ENCODE measurements around the gene ACAP2. TPM values are rescaled to one million over a fixed set of nuclear protein-coding genes. Genes with fewer than 3 reads are reported as not detected.

The ACAP2 gene
- total and polyA plus RNA-seq, 3 donors from 2014 or later, result 31.6 to 78.2 (median 72.3) TPM

- Histone ChIP-seq H3K4me3 (no peak overlapping the region), H3K27me3 (no peaks in the 10 kb centered on the region), H3K9me3 (no peaks in the 10 kb centered on the region), H3K27ac (no peak overlapping the region), H3K4me1 (no peaks in the 10 kb centered on the region), H3K36me3 (ENCODE audit: low read depth, missing control alignments) (no peaks in the 10 kb centered on the region)
- intact Hi-C loops (cut with DNase I; ENCODE audit: low total_unique reads), result no loop called here
- 43 to 51% methylated on average over 5 of the region's 5 CpGs for WGBS, 2 donors
- peak; percentile 32 for DNase-seq
- no peak for TF ChIP-seq POLR2A (IDR thresholded peaks at IDR 0.05)
- TF ChIP-seq, protein P1, sequence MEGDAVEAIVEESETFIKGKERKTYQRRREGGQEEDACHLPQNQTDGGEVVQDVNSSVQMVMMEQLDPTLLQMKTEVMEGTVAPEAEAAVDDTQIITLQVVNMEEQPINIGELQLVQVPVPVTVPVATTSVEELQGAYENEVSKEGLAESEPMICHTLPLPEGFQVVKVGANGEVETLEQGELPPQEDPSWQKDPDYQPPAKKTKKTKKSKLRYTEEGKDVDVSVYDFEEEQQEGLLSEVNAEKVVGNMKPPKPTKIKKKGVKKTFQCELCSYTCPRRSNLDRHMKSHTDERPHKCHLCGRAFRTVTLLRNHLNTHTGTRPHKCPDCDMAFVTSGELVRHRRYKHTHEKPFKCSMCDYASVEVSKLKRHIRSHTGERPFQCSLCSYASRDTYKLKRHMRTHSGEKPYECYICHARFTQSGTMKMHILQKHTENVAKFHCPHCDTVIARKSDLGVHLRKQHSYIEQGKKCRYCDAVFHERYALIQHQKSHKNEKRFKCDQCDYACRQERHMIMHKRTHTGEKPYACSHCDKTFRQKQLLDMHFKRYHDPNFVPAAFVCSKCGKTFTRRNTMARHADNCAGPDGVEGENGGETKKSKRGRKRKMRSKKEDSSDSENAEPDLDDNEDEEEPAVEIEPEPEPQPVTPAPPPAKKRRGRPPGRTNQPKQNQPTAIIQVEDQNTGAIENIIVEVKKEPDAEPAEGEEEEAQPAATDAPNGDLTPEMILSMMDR (IDR thresholded peaks at IDR 0.05), result no peak
Measured at GRCh38 chr3:195450731-195451229, 8.0 kb upstream of the ACAP2 start.

- H3K4me1 ChIP-seq, result peaks cover 6% of the 10 kb centered on the region
- H3K27ac ChIP-seq, result no peak overlapping the region
- TF ChIP-seq, protein P1 (IDR thresholded peaks at IDR 0.05), result no peak
- no peak for TF ChIP-seq POLR2A (IDR thresholded peaks at IDR 0.05)
- H3K36me3 ChIP-seq (ENCODE audit: low read depth, missing control alignments), result no peaks in the 10 kb centered on the region
- H3K9me3 ChIP-seq, result no peaks in the 10 kb centered on the region
- intact Hi-C loops (cut with DNase I; ENCODE audit: low total_unique reads), result no loop called here
- 87 to 95% methylated on average over 12 of the region's 12 CpGs for WGBS, 2 donors
- no peak overlapping the region for H3K4me3 ChIP-seq
- DNase-seq, result no peak
- H3K27me3 ChIP-seq, result no peaks in the 10 kb centered on the region
Measured at GRCh38 chr3:195448205-195448875, 5.5 kb upstream of the ACAP2 start.

DNA sequence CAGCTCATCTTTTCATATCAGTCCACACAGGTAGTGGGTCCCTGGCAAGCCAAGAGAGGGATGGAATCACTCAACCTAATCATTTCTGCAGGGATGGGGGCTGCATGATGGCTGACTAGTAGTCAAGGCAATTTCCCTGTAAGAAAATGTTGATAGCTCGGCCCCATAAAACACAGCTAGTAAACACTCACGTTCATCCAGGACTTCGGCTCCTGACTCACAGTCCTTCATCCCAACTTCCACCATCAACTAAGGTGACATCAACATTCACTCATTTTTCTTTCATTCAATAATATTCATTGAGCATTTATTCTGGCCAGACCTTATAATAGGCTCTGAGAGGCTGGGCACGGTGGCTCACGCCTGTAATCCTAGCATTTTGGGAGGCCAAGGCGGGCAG, 4.4 kb upstream of the ACAP2 start:
- H3K27ac ChIP-seq, result no peak overlapping the region
- H3K4me1 ChIP-seq, result peaks cover 7% of the 10 kb centered on the region
- intact Hi-C loops (cut with DNase I; ENCODE audit: low total_unique reads), result no loop called here
- H3K27me3 ChIP-seq, result no peaks in the 10 kb centered on the region
- H3K4me3 ChIP-seq, result no peak overlapping the region
- no peaks in the 10 kb centered on the region for H3K9me3 ChIP-seq
- TF ChIP-seq, protein P1 (IDR thresholded peaks at IDR 0.05), result no peak
- TF ChIP-seq POLR2A (IDR thresholded peaks at IDR 0.05), result no peak
- WGBS, 2 donors, result 93 to 96% methylated on average over 6 of the region's 6 CpGs
- DNase-seq, result no peak
- no peaks in the 10 kb centered on the region for H3K36me3 ChIP-seq (ENCODE audit: low read depth, missing control alignments)

GRCh38 chr3:195446359-195446758, 3.5 kb upstream of the ACAP2 start:
- WGBS, 2 donors, result 93 to 94% methylated on average over 3 of the region's 3 CpGs
- no peaks in the 10 kb centered on the region for H3K36me3 ChIP-seq (ENCODE audit: low read depth, missing control alignments)
- H3K27me3 ChIP-seq, result no peaks in the 10 kb centered on the region
- intact Hi-C loops (cut with DNase I; ENCODE audit: low total_unique reads), result no loop called here
- peaks cover 7% of the 10 kb centered on the region for H3K4me1 ChIP-seq
- no peak for DNase-seq
- H3K4me3 ChIP-seq, result no peak overlapping the region
- TF ChIP-seq, protein P1 (IDR thresholded peaks at IDR 0.05), result no peak
- no peak for TF ChIP-seq POLR2A (IDR thresholded peaks at IDR 0.05)
- H3K27ac ChIP-seq, result no peak overlapping the region
- H3K9me3 ChIP-seq, result no peaks in the 10 kb centered on the region

GRCh38 chr3:195445885-195446284, 3.1 kb upstream of the ACAP2 start:
- 71 to 82% methylated on average over 2 of the region's 2 CpGs for WGBS, 2 donors
- intact Hi-C loops (cut with DNase I; ENCODE audit: low total_unique reads), result no loop called here

More at GRCh38 chr3:195445885-195446284, 3.1 kb upstream of the ACAP2 start:
- no peaks in the 10 kb centered on the region for H3K27me3 ChIP-seq
- TF ChIP-seq, protein P1 (IDR thresholded peaks at IDR 0.05), result no peak
- H3K36me3 ChIP-seq (ENCODE audit: low read depth, missing control alignments), result no peaks in the 10 kb centered on the region
- H3K4me1 ChIP-seq, result peaks cover 7% of the 10 kb centered on the region
- no peaks in the 10 kb centered on the region for H3K9me3 ChIP-seq
- no peak overlapping the region for H3K4me3 ChIP-seq
- DNase-seq, result no peak
- H3K27ac ChIP-seq, result no peak overlapping the region

All from testis (tissue), 3 donors.